H1 (cell line): Measurements from ENCODE around the gene CSKMT. TPM values are rescaled to one million over a fixed set of nuclear protein-coding genes. Genes with fewer than 3 reads are reported as not detected.

ENCODE experiments used
- CTCF ChIA-PET: fragments of 300-600 bp; sonication (Branson Sonifier 250); formaldehyde crosslinking; loops from one replicate; lab custom pipeline; 2021; ENCODE audit not compliant: partially characterized antibody; lab: Charles Lee
- POLR2A ChIA-PET: fragments of 300-600 bp; sonication (Branson Sonifier 250); formaldehyde crosslinking; loops from one replicate; lab custom pipeline; 2021; ENCODE audit warnings: inconsistent platforms; ENCODE audit not compliant: partially characterized antibody; lab: Charles Lee
- DNase-seq, 2 experiments: peaks; one replicate each; pipeline versions ENCODE4 v3.0.0 to v3.0.0-alpha.2; 2010 to 2022; ENCODE audit warnings: low spot score in 2 of 2, low read depth in 1 of 2, mixed read lengths in 1 of 2
- FAIRE-seq: peaks from 2 replicates; lab custom pipeline; 2011; peaks lifted over from hg19 to GRCh38; lab: Jason Lieb, UNC
- H2AFZ ChIP-seq: 2 replicates; pipeline ENCODE4 v1.8.1; 2012; ENCODE audit warnings: low read length, inconsistent platforms
- H2AK5ac ChIP-seq: 2 replicates; pipeline ENCODE4 v1.6.1; 2013; ENCODE audit warnings: low read depth, low read length
- H2BK120ac ChIP-seq: replicated peaks from 2 replicates; pipeline ENCODE3; 2013; ENCODE audit warnings: low read depth, low read length, inconsistent platforms
- H2BK12ac ChIP-seq: 2 replicates; pipeline ENCODE4 v1.6.1; 2013; ENCODE audit warnings: low read depth, low read length
- H2BK15ac ChIP-seq: 2 replicates; pipeline ENCODE4 v1.6.1; 2013; ENCODE audit warnings: low read length
- H2BK20ac ChIP-seq: 2 replicates; pipeline ENCODE4 v1.6.1; 2013; ENCODE audit warnings: low read length
- H2BK5ac ChIP-seq: 2 replicates; pipeline ENCODE4 v1.6.1; 2013; ENCODE audit warnings: low read depth, low read length
- H3K14ac ChIP-seq: 2 replicates; pipeline ENCODE4 v1.6.1; 2013; ENCODE audit warnings: inconsistent platforms; ENCODE audit not compliant: insufficient read length
- H3K18ac ChIP-seq: 2 replicates; pipeline ENCODE4 v1.6.1; 2013; ENCODE audit warnings: low read length; ENCODE audit errors: extremely low read depth
- H3K23ac ChIP-seq: 2 replicates; pipeline ENCODE4 v1.6.1; 2013; ENCODE audit warnings: inconsistent platforms; ENCODE audit not compliant: insufficient read length
- H3K23me2 ChIP-seq: 2 replicates; pipeline ENCODE4 v1.6.1; 2013; ENCODE audit warnings: low read depth, low read length
- H3K27ac ChIP-seq: 2 replicates; pipeline ENCODE4 v1.6.1; 2011; ENCODE audit warnings: low read depth, low read length, inconsistent platforms
- H3K27me3 ChIP-seq, 4 experiments: replicated peaks in 1 of 4; 1 replicate in 1 of 4; 2 replicates in 3 of 4; pipeline versions ENCODE4 v1.6.1 to v1.8.1; 2011 to 2013; ENCODE audit warnings: low read length in 3 of 4, mild to moderate bottlenecking in 3 of 4, inconsistent platforms in 2 of 4, mixed read lengths in 2 of 4, moderate library complexity in 1 of 4; ENCODE audit not compliant: control insufficient read depth in 3 of 4, insufficient read depth in 3 of 4; ENCODE audit errors: extremely low read depth in 1 of 4
- H3K36me3 ChIP-seq, 4 experiments: 2 replicates each; pipeline versions ENCODE4 v1.6.1 to v1.8.1; 2011 to 2013; ENCODE audit warnings: mild to moderate bottlenecking in 4 of 4, low read length in 3 of 4, moderate library complexity in 2 of 4, control low read depth in 1 of 4, inconsistent platforms in 1 of 4; ENCODE audit not compliant: insufficient read depth in 4 of 4, control insufficient read depth in 2 of 4
- H3K4ac ChIP-seq: replicated peaks from 2 replicates; pipeline ENCODE3; 2013; ENCODE audit warnings: low read length, low read depth, mixed read lengths, inconsistent platforms; ENCODE audit not compliant: insufficient read length
- H3K4me1 ChIP-seq, 4 experiments: replicated peaks in 1 of 4; 1 replicate in 1 of 4; 2 replicates in 3 of 4; pipeline versions ENCODE4 v1.6.1 to v1.8.1; 2011 to 2013; ENCODE audit warnings: low read length in 3 of 4, inconsistent platforms in 2 of 4, mixed read lengths in 1 of 4; ENCODE audit not compliant: insufficient read depth in 4 of 4, control insufficient read depth in 3 of 4
- H3K4me2 ChIP-seq, 2 experiments: 2 replicates each; pipeline versions ENCODE4 v1.6.1 to v1.8.1; 2011 to 2013; ENCODE audit warnings: low read depth in 2 of 2, low read length in 2 of 2, control low read depth in 1 of 2, inconsistent platforms in 1 of 2, mild to moderate bottlenecking in 1 of 2; ENCODE audit not compliant: insufficient read depth in 1 of 2
- H3K4me3 ChIP-seq, 4 experiments: fragments of 200-600, 300-600 bp in 1 of 4; sonication (generic), shearing (Covaris generic), sonication (Bioruptor Twin) in 1 of 4; 2 replicates each; pipeline versions ENCODE4 v1.5.1 to v1.8.1; 2011 to 2016; ENCODE audit warnings: low read length in 4 of 4, low read depth in 3 of 4, control low read depth in 2 of 4, inconsistent platforms in 2 of 4, mild to moderate bottlenecking in 2 of 4, mixed read lengths in 1 of 4, moderate library complexity in 1 of 4; ENCODE audit not compliant: insufficient read depth in 2 of 4; ENCODE audit errors: extremely low read depth in 1 of 4
- H3K56ac ChIP-seq: replicated peaks from 2 replicates; pipeline ENCODE3; 2013; ENCODE audit warnings: low read depth, mild to moderate bottlenecking, mixed read lengths, low read length, inconsistent platforms; ENCODE audit not compliant: insufficient read length
- H3K79me1 ChIP-seq: 2 replicates; pipeline ENCODE4 v1.6.1; 2013; ENCODE audit warnings: low read depth, low read length, control low read depth
- H3K79me2 ChIP-seq, 2 experiments: 2 replicates each; pipeline versions ENCODE4 v1.6.1 to v1.8.1; 2012 to 2013; ENCODE audit warnings: low read length in 2 of 2, mild to moderate bottlenecking in 2 of 2, inconsistent platforms in 1 of 2; ENCODE audit not compliant: insufficient read depth in 2 of 2, control insufficient read depth in 1 of 2
- H3K9ac ChIP-seq, 4 experiments: replicated peaks in 1 of 4; 1 replicate in 1 of 4; 2 replicates in 3 of 4; pipeline versions ENCODE4 v1.6.1 to v1.8.1; 2011 to 2013; ENCODE audit warnings: low read depth in 3 of 4, low read length in 3 of 4, control low read depth in 2 of 4, mild to moderate bottlenecking in 2 of 4, moderate library complexity in 2 of 4, inconsistent platforms in 1 of 4; ENCODE audit errors: extremely low read depth in 1 of 4
- H3K9me3 ChIP-seq, 2 experiments: 2 replicates each; pipeline versions ENCODE4 v1.6.1 to v1.8.1; 2012 to 2013; ENCODE audit warnings: mild to moderate bottlenecking in 2 of 2, moderate library complexity in 2 of 2, control low read depth in 1 of 2, inconsistent platforms in 1 of 2, low read depth in 1 of 2, low read length in 1 of 2, mixed read lengths in 1 of 2; ENCODE audit not compliant: insufficient read depth in 2 of 2
- H4K20me1 ChIP-seq, 2 experiments: replicated peaks in 1 of 2; 2 replicates each; pipeline versions ENCODE3 to v1.8.1; 2011 to 2013; ENCODE audit warnings: inconsistent platforms in 2 of 2, low read length in 2 of 2, mild to moderate bottlenecking in 1 of 2; ENCODE audit not compliant: insufficient read depth in 2 of 2, control insufficient read depth in 1 of 2
- H4K5ac ChIP-seq: 2 replicates; pipeline ENCODE4 v1.6.1; 2013; ENCODE audit warnings: low read length, low read depth, mixed read lengths, inconsistent platforms; ENCODE audit not compliant: insufficient read length
- H4K8ac ChIP-seq: 2 replicates; pipeline ENCODE4 v1.8.0; 2013; ENCODE audit warnings: mild to moderate bottlenecking, moderate library complexity, low read length, inconsistent platforms; ENCODE audit not compliant: insufficient read depth; ENCODE audit errors: extremely low read depth
- H4K91ac ChIP-seq: replicated peaks from 2 replicates; pipeline ENCODE3; 2013; ENCODE audit warnings: low read length, mixed read lengths, inconsistent platforms; ENCODE audit not compliant: insufficient read length
- ASH2L ChIP-seq: fragments of 200-600, 300-600 bp; sonication (generic); IDR thresholded peaks from one replicate; pipeline ENCODE4 v1.7.1; 2017; ENCODE audit warnings: low read length
- BACH1 ChIP-seq: IDR thresholded peaks from 2 replicates; pipeline ENCODE4 v1.6.1; 2012; ENCODE audit warnings: low read length, improper control_type of control experiment
- CBX8 ChIP-seq: fragments of 300-800, 300-1000 bp; sonication (generic); IDR thresholded peaks from 2 replicates; pipeline ENCODE4 v1.7.1; 2016; ENCODE audit warnings: low read depth, low read length, borderline replicate concordance
- CHD2 ChIP-seq: IDR thresholded peaks from 2 replicates; pipeline ENCODE4 v1.6.1; 2012; ENCODE audit warnings: low read length, improper control_type of control experiment
- HDAC2 ChIP-seq, 2 experiments: fragments of 300-600 bp in 1 of 2; sonication (generic) in 1 of 2; IDR thresholded peaks; 2 replicates each; pipeline ENCODE4 v1.6.1; 2011 to 2012; ENCODE audit warnings: low read depth in 2 of 2, low read length in 2 of 2, mild to moderate bottlenecking in 2 of 2, moderate library complexity in 2 of 2, borderline replicate concordance in 1 of 2, inconsistent platforms in 1 of 2
- KDM4A ChIP-seq: IDR thresholded peaks from one replicate; pipeline ENCODE4 v1.7.1; 2012; ENCODE audit warnings: low read depth, mild to moderate bottlenecking, moderate library complexity, low read length, inconsistent platforms; ENCODE audit not compliant: severe bottlenecking
- KDM5A ChIP-seq: fragments of 200-600 bp; IDR thresholded peaks from 2 replicates; pipeline ENCODE4 v1.7.1; 2012; ENCODE audit warnings: mild to moderate bottlenecking, low read length, inconsistent platforms, mixed read lengths
- RFX5 ChIP-seq: IDR thresholded peaks from 2 replicates; pipeline ENCODE4 v1.6.1; 2011; ENCODE audit warnings: low read depth, low read length, improper control_type of control experiment, borderline replicate concordance
- SRF ChIP-seq: IDR thresholded peaks from 2 replicates; pipeline ENCODE4 v1.6.1; 2011; ENCODE audit warnings: mild to moderate bottlenecking, low read depth, low read length, moderate library complexity
- TAF1 ChIP-seq: IDR thresholded peaks from 2 replicates; pipeline ENCODE4 v1.6.1; 2011; ENCODE audit warnings: mild to moderate bottlenecking, low read depth, low read length
- TEAD4 ChIP-seq: IDR thresholded peaks from 2 replicates; pipeline ENCODE4 v1.6.1; 2012; ENCODE audit warnings: low read depth, low read length, inconsistent platforms, mixed read lengths
- WGBS, 2 experiments: shearing (Covaris generic) in 1 of 2; methylation state at CpG; one replicate each; pipeline versions ENCODE4 v1.1.6 to v1.1.7; 2013 to 2015; ENCODE audit warnings: low lambda C conversion rate in 2 of 2, mixed read lengths in 2 of 2, inconsistent platforms in 1 of 2, low coverage in 1 of 2, missing lambda C conversion rate in 1 of 2; ENCODE audit not compliant: insufficient replicate concordance in 2 of 2, insufficient coverage in 1 of 2, insufficient read length in 1 of 2; ENCODE audit errors: extremely low coverage in 1 of 2, missing lambda C conversion rate in 1 of 2; 5-methylcytosine and 5-hydroxymethylcytosine counted together
- polyA plus RNA-seq, 7 experiments: library from polyadenylated mRNA; depleted of rRNA in 3 of 7; stranded (reverse) in 5 of 7; unstranded in 2 of 7; fragments of >200 nt in 5 of 7; fragments of 200-250 nt in 2 of 7; gene quantifications; 1 replicate in 5 of 7; 2 replicates in 1 of 7; 4 replicates in 1 of 7; pipeline versions ENCODE4 v1.2.1 to v1.2.3, GENCODE V29; 2011 to 2013; ENCODE audit warnings: missing spikeins in 2 of 7, mixed read lengths in 2 of 7
- total RNA-seq: library from RNA; stranded (reverse); fragmentation: NEBNext Ultra II Directional; extraction: Animal tissue kit (Norgen Biotek cat#: 25700); gene quantifications from 2 replicates; pipeline ENCODE4 v1.2.1, GENCODE V29; 2021

The CSKMT gene
- total and polyA plus RNA-seq, 2 of the 8 experiments (the other 6 are each of a cell fraction or from before 2014, with no cell fraction given): 12.0 to 66.1 TPM

GRCh38 chr11:62671608-62672389, 6.7 kb downstream of the CSKMT start, which contains the start of the genes LBHD1 and UQCC3:
Gene LBHD1, minus strand, starts transcription at chr11:62672267. Its CDS starts 2,236 bp downstream, at chr11:62670031.
Gene UQCC3, plus strand, starts transcription at chr11:62671673. Its CDS starts 73 bp downstream, at chr11:62671746.
- peaks cover 8% of the 10 kb centered on the region for H3K79me1 ChIP-seq
- H2AK5ac ChIP-seq: peak within 1 kb of the TSS; percentile 93; the same call in 1 of the 2 replicates
- peak; percentile 34 to 88 for DNase-seq
- peak within 1 kb of the TSS; percentile 100 for H3K18ac ChIP-seq
- H2BK20ac ChIP-seq: no peak within 1 kb of the TSS
- peak within 1 kb of the TSS; percentile 95 for H4K91ac ChIP-seq
- H2BK15ac ChIP-seq: no peak within 1 kb of the TSS
- H3K36me3 ChIP-seq: peaks cover 7 to 30% (median 10%) of the 10 kb centered on the region in 4 experiments; a peak in 5 of 8 replicates
- ChIA-PET CTCF (interaction anchor here (0.6 to 3.1 kb wide), 12 partner anchors 8 to 328 kb away, joined by 3 to 10 read pairs (median 4); partner anchors contain the start of genes LRRN4CL and TMEM179B), POLR2A (interaction anchor here (0.6 to 61.4 kb wide), 42 partner anchors 11 to 277 kb away, joined by 3 to 2041 read pairs (median 4); partner anchors contain the start of genes B3GAT3, BSCL2, C11orf98 and CSKMT)
- peak within 1 kb of the TSS; percentile 53 for H2BK12ac ChIP-seq
- peaks cover 0 to 15% of the 10 kb centered on the region in 2 experiments; a peak in 1 of 4 replicates for H3K79me2 ChIP-seq
- H4K5ac ChIP-seq: peak within 1 kb of the TSS; percentile 91
- H3K23me2 ChIP-seq: peaks cover 11% of the 10 kb centered on the region
- peak within 1 kb of the TSS; percentile 83 for H3K56ac ChIP-seq
- H3K4ac ChIP-seq: peak within 1 kb of the TSS; percentile 94
- peak within 1 kb of the TSS; percentile 88 to 97 (median 92) for H3K4me3 ChIP-seq
- H3K27ac ChIP-seq: peak within 1 kb of the TSS; percentile 63
- H2AFZ ChIP-seq: no peak within 1 kb of the TSS; the same call in 1 of the 2 replicates
- H4K8ac ChIP-seq: peak within 1 kb of the TSS; percentile 97
- H3K4me1 ChIP-seq: peaks cover 2 to 7% (median 2%) of the 10 kb centered on the region in 4 experiments; a peak in 5 of 7 replicates
- no peaks in the 10 kb centered on the region for H3K9me3 ChIP-seq
- peak within 1 kb of the TSS; percentile 80 to 90 for H3K4me2 ChIP-seq
- H2BK120ac ChIP-seq: no peak within 1 kb of the TSS
- H3K23ac ChIP-seq: no peak within 1 kb of the TSS
- FAIRE-seq: no peak
- peak within 1 kb of the TSS; percentile 80 for H2BK5ac ChIP-seq
- H3K27me3 ChIP-seq: no peaks in the 10 kb centered on the region
- WGBS, 2 experiments: 2% methylated on average over 57 of the region's 59 CpGs; no CpG with 5 or more reads in 1 of the 2 experiments
- H3K9ac ChIP-seq: peak within 1 kb of the TSS; percentile 66 to 89 (median 78)
- H4K20me1 ChIP-seq: no peaks in the 10 kb centered on the region
- H3K14ac ChIP-seq: peak within 1 kb of the TSS; percentile 37
- no peak for TF ChIP-seq CHD2
- TF ChIP-seq BACH1: peak; percentile 73
- TF ChIP-seq RFX5: no peak
- TF ChIP-seq ASH2L: peak; percentile 88
- TF ChIP-seq TAF1: peak; percentile 95
- peak in 1 of 2 experiments; percentile 78; a peak in 2 of 4 replicates for TF ChIP-seq HDAC2 (IDR thresholded peaks at IDR 0.05; ENCODE audit: borderline replicate concordance in 1 of 2, low read depth in 2 of 2, low read length in 2 of 2)
- TF ChIP-seq KDM5A: 0 out of 2 replicates have a peak, but pooled peaks have one; percentile 50
- TF ChIP-seq CBX8: no peak
- TF ChIP-seq KDM4A: peak; percentile 54
- peak; percentile 47 for TF ChIP-seq TEAD4
- no peak for TF ChIP-seq SRF
